Stimulated activated CD4-positive, alpha-beta T cell treated with anti-CD3 and anti-CD28 coated beads, Interleukin-15, amount 100 ng/mL, for 1 hour (primary cell): ENCODE measurements around the gene RUNDC1.
"Not testable (repeated sequence)": the region's sequence is repeated elsewhere in the genome, so short reads cannot be mapped to it uniquely, and the experiment has no call there.

ENCODE experiments used
- DNase-seq, 2 donors: peaks; one replicate each; pipeline ENCODE4 v3.0.0-alpha.2; 2020; ENCODE audit warnings: low read depth in 1 of 2, low spot score in 1 of 2

Gene RUNDC1

DNA sequence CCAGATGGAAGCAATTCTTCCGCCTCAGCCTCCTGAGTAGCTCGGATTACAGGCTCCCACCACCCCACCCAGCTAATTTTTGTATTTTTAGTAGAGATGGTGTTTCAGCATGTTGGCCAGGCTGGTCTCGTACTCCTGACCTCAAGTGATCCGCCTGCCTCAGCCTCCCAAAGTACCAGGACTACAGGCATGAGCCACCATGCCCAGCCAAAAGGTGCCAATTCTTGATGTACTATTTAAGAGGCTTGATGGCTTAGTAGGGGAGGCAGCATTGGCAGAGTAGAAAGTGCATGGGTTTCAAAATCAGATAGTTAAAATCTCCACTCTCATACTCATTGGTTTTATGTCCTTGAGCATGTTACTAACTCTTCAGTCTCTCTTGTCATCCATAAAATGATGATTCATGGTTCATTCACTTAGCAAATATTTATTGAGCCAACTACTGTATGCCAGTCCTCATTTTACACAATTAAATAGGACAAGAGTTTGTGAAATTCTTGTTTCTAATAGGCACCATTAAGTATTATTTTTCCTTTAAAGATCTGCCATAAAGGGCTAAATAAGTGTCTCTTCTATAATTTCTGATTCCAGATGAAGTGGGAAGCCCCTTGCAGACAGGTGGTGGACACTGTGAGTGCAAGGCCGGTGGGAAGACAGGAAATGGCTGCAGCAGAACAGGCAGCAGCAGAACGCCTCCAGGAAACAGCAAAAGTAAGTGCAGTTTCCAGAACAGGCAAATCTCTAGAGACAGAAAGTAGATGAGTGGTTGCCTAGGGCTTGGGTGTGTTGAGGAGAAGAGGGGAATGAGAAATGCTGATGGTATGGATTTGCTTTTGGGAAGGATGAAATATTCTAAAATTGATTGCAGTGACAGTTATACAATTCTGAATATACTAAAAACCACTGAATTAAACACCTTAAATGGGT lies 9.6 kb downstream of the RUNDC1 start:
- DNase-seq = no peak

DNA sequence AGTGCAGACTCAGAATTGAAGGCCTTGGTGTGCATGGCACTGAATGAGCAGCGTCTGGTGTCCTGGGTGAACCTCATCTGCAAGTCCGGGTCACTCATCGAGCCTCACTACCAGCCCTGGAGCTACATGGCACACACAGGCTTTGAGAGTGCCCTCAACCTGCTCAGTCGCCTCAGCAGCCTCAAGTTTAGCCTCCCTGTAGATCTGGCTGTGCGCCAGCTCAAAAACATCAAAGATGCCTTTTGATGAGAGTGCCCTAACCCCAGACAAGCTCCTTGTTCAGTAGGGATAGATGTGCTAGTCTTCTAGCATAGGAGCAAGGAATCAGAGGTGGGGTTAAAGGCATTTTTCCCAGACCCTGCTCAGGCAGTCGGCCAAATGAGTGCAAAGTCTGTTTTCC lies 11.1 kb downstream of the RUNDC1 start:
- DNase-seq = no peak

GRCh38 chr17:42992872-42993271 lies 12.5 kb downstream of the RUNDC1 start:
- DNase-seq = no peak

GRCh38 chr17:42993913-42994312 lies 13.5 kb downstream of the RUNDC1 start:
- not testable (repeated sequence) for DNase-seq

DNA sequence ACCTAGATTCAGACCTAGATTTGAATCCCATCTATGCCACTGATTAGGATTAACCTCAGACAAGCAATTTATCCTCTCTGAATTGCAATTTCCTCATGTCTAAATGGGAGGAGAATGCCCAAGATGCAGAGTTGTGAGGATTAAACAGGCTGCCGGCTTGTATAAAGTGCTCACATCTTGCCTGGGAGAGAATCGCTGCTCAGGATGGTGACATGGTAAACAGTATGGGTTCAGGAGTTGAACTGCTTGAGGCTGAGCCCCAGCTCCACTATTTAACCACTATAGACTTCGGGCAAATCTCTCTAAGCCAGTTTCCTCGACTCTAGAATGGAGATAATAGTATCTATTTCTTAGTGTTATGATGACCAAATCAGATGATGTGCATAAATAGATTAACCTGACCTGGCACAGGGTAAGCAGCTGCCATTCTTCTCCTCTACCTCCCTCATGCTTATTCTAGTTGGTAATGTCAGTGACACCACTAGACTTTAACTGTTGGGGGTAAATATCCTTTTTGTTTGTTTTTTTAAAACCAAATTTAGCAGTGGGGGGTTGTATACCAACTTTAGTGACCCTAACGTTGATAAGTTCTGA lies 17.1 kb downstream of the RUNDC1 start:
- no peak for DNase-seq

DNA sequence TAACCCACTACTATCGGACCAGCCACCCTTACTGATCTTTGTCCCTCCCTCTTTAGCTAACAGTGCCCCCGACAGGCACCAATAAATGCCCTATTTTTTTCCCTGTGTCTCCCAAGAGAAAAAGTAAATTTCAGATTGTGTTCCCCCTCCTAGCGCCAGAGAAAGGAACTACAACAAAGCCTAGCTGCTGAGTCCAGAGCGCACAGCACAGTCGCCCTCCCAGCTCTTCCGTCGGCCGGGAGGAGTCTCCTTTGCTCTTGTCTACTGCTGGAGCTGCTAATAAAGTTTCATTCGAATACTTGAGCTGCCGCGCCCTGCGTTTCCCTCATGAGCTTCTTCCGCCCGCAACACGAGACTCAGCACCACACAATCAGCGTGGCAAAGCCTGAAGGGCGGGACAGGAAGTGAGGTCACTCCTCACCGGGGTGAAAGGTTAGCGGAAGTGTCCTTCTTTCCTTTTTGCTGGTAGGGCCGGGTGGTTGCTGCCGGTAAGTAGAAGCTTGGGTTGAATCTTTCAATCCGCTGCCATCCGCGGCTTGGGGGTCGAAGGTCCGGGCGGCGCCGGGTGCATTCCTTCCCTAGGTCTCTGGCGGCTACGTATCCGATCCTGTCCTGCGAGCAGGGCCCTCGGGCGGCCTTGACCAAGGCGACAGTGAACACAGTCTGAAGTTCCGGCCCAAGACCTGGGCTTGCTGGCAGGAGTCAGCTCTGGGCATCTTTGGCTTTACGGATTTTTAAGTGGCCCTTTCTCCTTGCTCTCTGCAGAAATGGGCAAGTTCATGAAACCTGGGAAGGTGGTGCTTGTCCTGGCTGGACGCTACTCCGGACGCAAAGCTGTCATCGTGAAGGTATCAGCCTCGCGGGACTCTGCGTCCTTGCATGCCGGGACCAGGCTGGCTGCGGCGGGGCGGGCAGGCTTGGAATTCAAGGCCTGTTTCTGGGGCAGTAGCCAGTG lies 17.9 kb downstream of the RUNDC1 start, which contains the start of gene RPL27:
TSS of gene RPL27 (plus strand) at position 436 of the 955 bp plus-strand sequence. CDS start at position 768, 332 bp downstream.
- peak; percentile 90 to 93 for DNase-seq

- no peak for DNase-seq
Observed at GRCh38 chr17:42999003-42999525, 18.7 kb downstream of the RUNDC1 start.

GRCh38 chr17:43000894-43001293 lies 20.5 kb downstream of the RUNDC1 start:
- DNase-seq = not testable (repeated sequence)

- no peak for DNase-seq
Observed at GRCh38 chr17:43003542-43004172, 23.3 kb downstream of the RUNDC1 start.

DNA sequence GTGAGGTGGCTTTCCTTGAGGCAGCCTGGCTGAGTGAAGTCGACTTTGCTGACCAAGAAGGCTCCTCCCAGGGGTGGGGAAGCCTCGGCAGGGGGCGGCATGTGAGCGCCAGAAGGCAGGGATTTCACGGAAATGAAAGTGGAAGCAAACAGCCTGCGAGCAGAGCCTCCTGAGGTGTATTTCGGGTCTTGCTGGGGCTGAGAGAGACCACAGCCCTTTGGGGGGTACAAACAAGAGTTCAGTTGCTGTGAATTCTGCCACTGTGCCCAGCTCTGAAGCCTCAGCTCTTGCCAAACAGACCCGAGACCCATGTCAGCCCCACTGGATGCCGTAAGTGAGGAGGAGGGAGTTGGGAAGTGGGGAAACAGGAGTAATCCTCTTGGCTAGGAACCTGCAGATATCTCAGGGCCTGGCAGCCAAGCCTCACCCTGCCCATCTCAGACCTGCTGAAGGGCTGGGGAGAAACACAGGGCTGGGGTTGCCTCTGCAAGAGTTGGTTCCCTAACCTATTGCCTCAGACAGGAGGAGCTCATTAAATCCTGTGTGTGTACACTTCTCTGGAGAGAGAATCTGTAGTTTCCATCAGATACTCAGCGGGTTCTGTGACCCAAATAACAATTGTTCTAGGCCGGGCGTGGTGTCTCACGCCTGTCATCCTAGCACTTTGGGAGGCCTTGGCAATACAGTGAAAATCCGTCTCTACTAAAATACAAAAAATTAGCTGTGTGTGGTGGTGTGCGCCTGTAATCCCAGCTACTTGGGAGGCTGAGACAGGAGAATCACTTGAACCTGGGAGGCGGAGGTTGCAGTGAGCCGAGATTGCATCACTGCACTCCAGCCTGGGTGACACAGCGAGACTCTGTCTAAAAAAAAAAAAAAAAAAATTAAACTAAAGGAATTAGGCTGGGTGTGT lies 26.5 kb downstream of the RUNDC1 start, which contains the start of gene IFI35:
TSS of gene IFI35 (plus strand) at position 146 of the 913 bp plus-strand sequence. CDS start at position 310, 164 bp downstream.
- DNase-seq = peak; percentile 74 to 75

GRCh38 chr17:43010667-43011308 lies 30.4 kb downstream of the RUNDC1 start:
- DNase-seq = no peak

DNA sequence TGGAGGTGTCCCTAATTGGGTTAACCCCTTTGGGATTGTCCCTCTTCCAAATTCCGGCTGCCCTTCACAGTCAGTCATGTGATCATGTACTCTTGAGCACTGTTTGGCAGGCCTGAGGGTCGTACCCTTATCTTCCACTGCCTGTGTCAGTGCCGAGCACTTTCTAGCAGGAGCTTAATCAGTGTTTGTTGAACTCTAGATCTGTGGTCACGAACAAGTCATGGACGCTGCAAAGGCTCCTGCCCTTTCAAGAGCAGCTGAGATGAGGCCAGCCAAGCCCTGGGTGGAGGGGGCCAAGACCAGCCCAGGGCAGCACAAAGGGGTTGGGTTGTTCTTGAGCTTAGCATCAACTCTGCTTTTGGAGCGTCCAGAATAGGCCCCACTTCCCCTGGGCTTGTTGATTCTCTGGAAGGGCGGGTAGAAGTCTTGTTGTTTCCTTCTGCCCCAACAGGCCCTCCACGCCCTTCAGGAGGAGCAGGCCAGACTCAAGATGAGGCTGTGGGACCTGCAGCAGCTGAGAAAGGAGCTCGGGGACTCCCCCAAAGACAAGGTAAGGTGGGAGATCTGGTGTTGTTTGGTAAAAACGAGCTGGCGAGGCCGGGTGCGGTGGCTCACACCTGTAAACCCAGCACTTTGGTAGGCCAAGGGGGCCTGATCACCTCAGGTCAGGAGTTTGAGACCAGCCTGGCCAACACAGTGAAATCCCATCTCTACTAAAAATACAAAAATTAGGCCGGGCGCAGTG lies 31.5 kb downstream of the RUNDC1 start:
- DNase-seq = no peak

GRCh38 chr17:43013296-43013695 lies 32.9 kb downstream of the RUNDC1 start:
- no peak for DNase-seq

DNA sequence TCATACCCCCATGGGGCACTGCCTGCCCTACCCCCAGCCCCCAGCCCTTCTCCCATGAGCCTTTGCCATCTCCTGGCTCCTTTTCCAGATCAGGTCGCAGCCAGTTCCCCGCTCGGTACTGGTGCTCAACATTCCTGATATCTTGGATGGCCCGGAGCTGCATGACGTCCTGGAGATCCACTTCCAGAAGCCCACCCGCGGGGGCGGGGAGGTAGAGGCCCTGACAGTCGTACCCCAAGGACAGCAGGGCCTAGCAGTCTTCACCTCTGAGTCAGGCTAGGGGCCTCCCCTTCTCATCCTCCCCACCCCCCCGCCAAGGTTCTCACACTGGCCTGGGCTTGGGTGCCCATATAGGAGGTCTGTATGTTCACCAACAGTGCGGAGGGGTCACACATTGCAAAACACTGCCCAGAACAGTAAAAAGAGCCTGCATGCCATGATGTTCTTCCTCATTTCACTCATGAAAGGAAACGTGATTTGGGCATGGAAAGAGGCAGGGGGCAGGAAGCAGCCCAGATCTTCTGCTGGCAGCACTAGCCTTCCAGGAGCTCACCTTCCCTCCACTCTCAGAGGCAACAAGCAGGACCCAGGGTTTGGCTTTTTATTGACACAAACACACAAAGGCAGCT lies 33.8 kb downstream of the RUNDC1 start:
- DNase-seq = no peak

GRCh38 chr17:43014649-43015542 lies 34.5 kb downstream of the RUNDC1 start:
- DNase-seq = no peak

DNA sequence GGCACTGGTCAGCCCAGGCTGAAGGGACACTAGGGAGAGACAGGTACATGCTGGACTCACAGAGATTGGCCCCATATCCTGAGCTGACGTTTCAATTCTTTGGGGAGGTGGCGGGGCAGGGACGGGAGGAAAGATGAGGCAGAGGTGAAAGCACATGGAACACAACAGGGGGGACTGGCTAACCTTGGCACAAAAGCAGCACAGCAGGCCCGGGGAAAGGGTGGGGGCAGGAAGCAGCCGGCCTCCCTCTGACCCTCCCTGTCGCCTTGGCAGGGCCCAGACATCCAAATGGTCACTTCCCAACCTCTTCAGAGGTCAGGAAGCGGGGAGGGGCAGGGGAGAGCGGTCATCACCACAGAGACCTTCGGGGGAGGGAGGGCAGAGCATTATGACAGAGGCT lies 35.2 kb downstream of the RUNDC1 start:
- DNase-seq = no peak

- no peak for DNase-seq
Observed at GRCh38 chr17:43016216-43016615, 35.9 kb downstream of the RUNDC1 start.
